Erythroblast (primary cell): ENCODE results near the gene GOLGA7B.

Experiments used
- GATA1 ChIP-seq: IDR thresholded peaks from 2 replicates; pipeline ENCODE4 v1.6.1; 2011; ENCODE audit warnings: low read depth, mild to moderate bottlenecking, control low read depth, low read length, moderate library complexity
- POLR2A ChIP-seq: IDR thresholded peaks from 2 replicates; pipeline ENCODE4 v1.6.1; 2011; ENCODE audit warnings: mild to moderate bottlenecking, low read length

- TF ChIP-seq POLR2A (no peak), GATA1 (no peak)
Measured at GRCh38 chr10:97851341-97852001, 1.8 kb downstream of the GOLGA7B start.
